Eye (tissue), 1 donor: ENCODE data around the gene MTFR1L.
"Not testable (repeated sequence)": the region's sequence is repeated elsewhere in the genome, so short reads cannot be mapped to it uniquely, and the experiment has no call there.

ENCODE experiments used
- DNase-seq: peaks from one replicate; pipeline ENCODE4 v3.0.0-alpha.2; 2015

MTFR1L gene

DNA sequence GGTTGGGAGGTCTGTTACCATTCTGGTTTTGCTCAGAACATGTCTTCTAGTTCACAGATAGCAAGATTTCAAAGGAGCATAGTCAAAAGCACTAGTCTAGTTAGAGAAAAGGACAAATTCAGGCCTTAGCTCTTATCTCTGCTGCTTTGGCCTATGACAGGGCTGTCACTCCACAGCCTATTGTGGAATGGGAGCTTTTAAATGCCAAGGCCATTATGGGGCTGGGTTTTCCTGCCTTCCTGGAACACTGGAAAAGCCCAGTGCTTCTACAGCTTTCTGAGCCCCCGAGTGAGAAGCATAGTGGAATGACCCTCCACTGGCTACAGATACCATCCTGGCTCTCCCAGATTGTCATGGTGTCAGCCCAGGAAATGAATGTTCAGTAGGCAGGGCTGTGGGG, 9.3 kb downstream of the MTFR1L start:
- DNase-seq: no peak

DNA sequence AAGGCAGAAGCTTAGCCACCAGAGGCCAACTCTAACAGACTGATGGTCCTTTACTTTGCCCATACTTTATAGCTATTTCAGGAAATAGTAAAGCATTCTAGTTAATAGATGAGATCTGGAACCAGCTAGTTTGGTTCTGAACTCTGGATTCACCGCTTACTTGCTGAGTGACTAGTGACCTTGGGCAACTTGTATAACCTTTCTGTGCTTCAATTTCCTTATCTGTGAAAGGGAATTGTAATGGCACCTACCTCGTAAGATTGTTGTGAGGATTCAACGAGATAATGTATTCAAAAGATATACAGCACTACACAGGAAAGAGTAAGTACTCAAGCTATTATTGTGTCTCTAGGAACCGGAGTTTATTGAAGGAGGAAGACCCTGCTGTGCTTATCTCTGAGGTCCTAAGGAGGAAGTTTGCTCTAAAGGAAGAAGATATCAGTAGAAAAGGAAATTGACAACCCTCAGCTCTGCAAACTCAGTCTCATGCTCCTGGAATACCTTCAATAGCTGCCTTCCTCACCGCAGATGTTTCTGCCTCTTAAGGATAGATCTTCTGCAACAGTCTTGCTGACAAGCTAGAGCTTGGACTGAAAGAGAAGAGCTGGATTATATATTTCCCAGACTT, 11.9 kb downstream of the MTFR1L start:
- no peak for DNase-seq

DNA sequence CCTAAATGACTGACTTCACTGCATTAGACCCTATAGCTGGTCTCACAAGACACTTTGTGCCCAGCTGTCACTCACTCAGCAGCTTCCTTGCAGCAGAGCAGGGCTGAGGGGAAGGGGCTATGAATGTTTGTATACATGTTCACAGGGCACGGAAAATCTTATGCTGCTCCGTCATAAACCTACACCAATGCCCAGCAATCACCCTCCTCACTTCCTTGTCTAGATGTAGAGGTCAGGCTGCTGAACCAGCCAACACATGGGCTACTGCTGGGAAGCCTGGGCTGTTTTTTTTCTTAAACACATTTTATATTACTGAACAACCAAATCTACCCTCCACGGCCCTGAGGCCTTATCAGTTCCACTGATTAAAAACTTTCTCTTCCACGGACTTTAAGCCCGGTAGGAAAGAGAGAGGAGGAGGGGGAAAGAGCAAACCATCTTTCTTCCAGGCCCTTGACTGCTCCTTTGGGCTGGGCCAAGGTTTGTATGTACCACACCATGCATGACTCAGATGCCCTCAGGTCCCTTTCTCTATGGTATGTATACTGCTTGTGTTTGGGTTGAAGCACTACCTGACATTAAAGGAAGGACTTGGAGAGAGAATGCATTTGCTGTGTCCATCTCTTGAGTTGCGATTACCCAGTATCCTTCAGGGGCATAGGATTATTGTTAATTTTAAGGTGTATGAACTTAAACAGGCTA, 12.7 kb downstream of the MTFR1L start:
- DNase-seq: no peak

DNA sequence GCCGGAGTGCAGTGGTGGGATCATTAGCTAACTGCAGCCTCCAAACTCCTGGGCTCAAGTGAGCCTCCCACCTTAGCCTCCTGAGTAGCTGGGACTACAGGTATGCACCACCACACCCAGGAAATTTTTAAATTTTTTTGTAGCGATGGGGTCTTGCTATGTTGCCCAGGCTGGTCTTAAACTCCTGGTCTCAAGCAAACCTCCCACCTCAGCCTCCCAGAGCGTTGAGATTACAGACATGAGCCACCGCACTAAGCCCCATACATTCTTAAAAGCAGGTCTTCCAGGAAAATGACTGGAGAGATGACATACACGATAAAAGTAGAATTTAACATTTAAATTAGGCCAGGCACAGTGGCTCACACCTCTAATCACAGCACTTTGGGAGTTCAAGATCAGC, 13.4 kb downstream of the MTFR1L start:
- no peak for DNase-seq

DNA sequence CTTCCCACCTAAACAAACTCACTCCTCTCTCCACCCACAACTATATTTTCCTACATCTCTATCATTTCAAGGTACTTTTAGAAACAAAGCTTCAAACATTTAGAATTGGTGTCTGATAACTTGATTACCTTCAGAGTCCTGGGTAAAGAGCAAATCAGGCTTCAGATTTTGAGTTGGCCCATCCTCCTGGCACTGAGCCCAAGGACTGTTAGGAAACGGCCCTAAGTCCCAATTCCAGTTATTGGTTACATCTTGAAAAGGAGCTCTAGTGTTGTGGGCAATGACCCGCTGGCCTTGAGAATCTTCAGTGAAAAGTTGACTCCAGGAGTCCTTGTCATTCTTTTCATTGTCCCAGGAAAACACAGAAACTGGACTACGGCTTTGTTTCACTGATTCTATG, 15.1 kb downstream of the MTFR1L start:
- no peak for DNase-seq

DNA sequence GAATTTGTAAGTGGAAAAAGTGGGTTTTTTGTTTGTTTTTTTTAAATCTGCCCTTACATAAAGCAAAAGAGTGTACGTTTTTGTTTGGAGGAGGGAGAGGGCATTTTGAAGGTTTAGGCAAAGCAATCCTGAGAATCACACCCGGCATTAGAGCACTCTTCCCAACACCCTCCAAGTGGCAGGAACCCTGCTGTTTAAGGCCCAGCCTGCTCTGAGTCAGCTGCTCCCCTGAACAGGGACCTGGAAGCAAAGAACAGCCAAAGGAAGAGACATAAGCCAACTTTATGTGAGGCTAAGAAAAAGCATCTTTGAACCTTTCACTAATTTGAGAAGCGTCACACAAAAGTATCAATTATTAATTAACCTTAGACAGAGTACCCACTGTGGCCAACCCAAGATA, 16.9 kb downstream of the MTFR1L start:
- no peak for DNase-seq

DNA sequence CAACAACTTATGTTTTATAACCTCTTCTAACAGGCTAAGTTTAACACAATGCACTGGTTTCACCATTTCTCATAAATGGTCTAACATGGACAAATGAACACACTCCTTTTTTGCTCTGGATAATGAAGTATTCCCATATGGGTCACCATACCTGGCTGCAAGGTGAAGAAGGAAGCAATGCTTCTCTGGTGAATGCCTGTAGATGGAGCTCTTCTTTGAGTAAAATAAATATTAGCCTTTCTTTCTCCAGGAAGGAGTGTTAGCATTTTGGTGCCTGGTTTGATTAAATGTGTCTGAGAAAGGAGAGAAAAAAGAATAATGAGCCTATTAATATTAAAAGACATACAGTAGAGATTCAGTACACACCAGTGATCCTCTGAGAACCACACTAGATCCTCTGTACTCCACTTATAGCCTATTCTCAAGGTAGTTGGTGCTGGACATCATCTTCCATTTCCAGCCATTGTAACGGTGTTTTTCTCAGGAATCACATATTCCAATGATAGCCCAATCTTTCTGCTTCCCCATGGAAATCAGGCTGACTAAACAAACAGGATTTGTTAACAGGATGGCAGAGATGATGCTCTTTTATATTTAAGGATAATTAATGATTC, 17.6 kb downstream of the MTFR1L start:
- no peak for DNase-seq

DNA sequence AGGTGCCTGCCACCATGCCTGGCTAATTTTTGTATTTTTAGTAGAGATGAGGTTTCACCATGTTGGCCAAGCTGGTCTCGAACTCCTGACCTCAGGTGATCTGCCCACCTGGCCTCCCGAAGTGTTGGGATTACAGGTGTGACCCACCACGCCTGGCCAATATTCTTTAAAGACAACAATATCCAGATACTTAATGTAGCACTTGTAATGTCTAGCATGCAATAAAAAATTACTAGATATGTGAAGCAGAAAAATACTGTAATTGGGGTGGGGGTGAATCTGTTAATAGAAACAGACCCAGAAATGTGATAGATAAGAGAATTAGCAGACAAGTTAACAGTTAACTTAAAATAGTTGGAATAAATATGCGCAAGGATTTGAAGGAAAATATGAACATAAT, 20.1 kb downstream of the MTFR1L start:
- DNase-seq: not testable (repeated sequence)

DNA sequence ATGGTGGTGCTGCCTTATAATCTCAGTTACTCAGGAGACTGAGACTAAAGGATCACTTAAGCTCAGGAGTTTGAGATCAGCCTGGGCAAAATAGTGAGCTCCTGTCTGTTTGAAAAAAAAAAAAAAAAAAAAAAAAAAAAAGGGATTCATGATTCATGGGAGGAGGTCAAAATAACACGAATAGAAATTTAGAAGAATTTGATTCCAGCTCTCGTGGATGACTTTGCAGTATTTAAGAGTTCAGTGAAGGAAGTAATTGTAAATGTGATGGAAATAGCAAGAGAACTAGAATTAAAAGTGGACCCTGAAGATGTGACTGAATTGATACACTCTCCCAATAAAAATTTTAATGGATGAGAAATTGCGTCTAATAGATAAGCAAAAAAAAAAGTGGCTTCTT, 23.7 kb downstream of the MTFR1L start:
- DNase-seq: no peak

DNA sequence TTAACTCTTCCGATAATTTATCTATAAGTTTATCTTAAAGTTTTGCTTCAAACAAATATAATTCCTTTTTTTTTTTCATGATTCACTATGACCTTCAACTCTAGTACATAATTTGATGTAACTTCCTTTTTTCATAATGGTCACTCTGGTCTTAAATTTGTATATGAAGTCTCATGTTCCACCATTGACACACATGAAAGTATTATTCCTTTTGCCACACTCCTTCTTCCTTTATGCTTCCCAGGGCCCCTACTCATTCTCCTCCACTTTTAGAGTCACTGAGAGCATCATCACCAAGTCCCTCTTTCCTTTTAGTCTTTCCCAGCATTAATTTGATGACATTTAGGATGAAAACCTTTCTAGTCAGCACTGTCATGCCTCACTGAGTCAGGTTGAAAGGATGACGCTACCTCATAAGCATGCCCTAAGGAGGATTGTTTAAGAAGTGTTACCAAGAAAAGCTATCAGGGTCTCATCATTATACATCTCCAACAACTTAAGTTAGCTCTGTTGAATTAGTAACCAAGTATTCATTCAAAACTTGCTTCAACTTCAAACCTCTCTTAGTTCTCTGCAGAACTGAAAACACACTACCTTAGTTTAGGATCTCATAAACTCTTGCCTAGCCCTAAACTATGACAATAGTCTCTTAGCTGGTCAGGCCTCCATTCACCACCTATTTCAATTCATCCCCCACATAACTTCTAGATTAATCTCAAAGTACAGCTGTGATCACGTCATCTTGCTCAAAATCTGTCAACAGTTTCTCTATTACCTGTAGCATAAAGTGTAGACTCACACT, 25.0 kb downstream of the MTFR1L start:
- no peak for DNase-seq

DNA sequence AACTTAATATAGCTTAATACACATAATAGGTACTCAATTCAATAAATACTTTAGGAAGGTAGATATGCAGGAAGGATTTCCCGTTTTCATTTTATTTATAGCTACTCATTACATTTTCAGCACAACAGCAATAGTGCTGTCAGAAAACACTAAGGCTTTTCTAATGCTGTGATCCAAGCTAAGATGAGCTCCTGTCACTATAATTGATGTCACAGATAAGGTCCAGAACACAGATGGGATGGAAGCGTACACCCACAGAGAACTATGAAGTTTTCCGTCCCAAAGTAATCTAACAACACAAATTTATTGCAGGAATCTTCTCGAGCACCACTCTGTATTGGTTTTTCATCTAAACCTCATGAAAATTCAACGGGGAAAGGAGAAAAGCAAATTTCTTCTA, 25.9 kb downstream of the MTFR1L start:
- no peak for DNase-seq

DNA sequence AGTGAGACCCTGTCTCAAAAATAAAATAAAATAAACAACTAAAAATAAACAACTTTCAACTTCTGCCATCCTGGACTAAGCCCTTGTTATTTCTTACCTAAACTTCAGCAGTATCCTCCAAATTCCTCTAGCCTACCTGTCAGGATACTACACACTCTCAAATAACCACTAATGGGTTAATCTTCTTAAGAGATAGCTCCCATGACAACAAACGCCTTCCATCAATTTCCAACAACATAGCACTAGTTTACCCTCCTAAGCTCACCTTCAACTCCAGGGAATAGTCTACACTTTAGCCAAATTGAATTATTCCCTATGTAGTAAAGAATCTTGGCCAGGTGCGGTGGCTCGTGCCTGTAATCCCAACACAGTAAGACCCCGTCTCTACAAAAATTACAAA, 28.2 kb downstream of the MTFR1L start:
- DNase-seq: no peak

DNA sequence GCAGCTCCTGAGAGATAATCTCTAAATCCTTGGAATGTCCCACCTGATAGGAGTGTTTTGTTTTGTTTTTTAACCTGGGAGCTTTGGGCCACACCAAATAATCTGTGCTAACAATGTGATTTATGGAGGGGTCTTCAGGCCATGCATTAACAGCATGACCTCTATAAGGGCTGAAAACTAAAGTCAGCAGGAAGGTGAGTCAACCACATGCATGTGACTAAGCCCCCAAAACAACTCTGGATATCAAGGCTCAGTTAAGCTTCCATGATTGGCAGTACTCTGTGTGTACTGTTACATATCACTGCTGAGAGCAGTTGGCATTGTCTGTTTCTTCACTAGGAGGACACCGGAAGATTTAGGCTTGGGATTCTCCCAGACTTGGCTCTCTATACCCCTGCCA, 28.8 kb downstream of the MTFR1L start:
- no peak for DNase-seq

DNA sequence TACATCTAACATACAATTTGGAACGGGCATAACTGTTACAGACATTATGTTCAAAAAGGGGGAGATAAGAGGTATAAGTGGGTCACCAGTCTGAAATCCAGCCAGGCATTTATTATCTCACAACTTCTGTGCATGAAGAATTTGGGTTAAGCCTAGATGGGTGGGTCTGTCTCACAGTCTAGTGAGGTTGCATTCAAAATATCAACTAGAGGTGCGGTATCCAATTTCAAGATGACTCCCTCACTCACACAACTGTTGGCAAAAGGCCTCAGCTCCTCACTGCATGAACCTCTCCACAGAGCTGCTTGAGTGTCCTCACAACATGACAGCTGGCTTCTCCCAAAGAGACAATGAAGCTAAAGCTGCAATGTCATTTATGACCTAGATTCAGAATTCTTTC, 34.8 kb downstream of the MTFR1L start:
- no peak for DNase-seq

DNA sequence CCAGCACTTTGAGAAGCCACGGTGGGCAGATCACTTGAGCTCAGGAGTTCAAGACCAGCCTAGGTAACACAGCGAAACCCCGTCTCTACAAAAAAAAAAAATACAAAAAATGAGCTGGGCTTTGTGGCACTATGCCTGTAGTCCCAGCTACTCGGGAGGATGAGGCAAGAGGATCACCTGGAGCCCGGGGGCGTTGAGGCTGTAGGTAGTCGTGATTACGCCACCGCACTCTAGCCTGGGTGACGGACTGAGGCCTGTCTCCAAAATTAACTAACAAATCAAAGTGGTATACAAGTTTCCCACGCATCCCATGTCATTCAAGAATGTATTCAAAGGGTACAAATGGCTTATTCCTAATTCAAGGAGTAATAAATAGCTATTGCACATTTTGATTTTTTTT, 37.1 kb downstream of the MTFR1L start:
- DNase-seq: no peak

DNA sequence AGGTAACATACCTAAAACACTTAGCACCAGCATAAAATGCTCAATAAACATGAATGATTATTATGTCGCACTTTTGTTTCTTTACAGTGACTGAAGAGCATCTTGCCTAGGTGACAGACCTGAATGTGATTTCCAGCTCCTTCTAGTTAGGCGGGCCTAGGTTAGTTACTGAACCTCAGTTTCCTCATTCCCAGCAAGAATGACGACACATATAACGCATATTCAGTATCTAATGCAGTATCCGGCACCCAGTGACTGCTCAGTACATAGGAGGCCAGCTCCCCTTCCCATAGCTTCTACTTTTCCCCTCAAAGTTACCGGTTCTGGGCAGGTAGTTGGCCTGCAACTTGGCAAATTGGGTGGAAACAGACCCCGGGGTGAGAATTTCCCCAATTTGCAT, 38.7 kb downstream of the MTFR1L start:
- no peak for DNase-seq

DNA sequence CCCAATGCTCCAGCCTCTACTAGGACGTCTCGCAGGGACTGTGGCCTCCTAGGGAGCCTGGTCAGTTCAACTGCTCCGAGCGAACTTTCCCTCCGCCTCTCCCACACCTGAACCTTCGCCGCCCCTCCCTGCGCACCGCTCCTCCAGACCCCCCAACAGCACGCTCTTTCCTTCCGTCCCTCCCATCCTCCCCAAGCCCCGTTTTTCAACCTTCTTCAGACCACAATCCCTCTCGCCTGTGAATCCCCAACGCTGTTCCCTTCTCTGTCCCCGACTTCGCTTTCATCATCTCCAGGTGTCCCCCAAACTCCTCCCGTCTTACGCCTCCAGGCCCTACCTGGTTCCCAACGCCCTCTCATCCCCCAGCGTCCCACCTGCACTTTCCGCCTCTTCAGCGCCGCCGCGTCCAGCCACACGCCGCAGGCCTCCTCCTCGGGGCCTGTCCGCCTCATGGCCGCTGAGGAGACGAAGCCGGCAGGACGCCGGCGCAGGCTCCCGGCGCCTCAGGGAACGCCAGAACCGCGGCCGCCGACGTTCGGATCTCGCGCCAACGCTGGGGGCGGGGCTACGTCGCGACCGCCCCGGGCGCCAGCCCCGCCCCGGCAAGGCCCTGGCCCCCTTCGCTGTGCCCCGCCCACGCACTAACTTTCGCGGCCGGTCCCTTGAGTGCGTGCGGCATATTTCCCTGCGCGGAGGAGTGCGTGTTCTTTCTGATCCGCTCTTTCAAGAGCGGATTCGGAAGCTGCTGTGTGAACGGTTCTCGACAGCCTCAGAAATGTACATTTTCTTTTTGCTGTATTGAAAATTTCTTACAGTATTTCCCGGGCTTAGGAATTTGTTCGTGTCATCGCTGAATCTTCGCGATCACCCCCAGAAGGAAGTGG, 39.4 kb downstream of the MTFR1L start, which contains the start of gene AUNIP:
TSS of gene AUNIP (minus strand) at position 552 of the 884 bp plus-strand sequence. CDS start at position 452, 100 bp downstream.
- DNase-seq: peak; percentile 92

DNA sequence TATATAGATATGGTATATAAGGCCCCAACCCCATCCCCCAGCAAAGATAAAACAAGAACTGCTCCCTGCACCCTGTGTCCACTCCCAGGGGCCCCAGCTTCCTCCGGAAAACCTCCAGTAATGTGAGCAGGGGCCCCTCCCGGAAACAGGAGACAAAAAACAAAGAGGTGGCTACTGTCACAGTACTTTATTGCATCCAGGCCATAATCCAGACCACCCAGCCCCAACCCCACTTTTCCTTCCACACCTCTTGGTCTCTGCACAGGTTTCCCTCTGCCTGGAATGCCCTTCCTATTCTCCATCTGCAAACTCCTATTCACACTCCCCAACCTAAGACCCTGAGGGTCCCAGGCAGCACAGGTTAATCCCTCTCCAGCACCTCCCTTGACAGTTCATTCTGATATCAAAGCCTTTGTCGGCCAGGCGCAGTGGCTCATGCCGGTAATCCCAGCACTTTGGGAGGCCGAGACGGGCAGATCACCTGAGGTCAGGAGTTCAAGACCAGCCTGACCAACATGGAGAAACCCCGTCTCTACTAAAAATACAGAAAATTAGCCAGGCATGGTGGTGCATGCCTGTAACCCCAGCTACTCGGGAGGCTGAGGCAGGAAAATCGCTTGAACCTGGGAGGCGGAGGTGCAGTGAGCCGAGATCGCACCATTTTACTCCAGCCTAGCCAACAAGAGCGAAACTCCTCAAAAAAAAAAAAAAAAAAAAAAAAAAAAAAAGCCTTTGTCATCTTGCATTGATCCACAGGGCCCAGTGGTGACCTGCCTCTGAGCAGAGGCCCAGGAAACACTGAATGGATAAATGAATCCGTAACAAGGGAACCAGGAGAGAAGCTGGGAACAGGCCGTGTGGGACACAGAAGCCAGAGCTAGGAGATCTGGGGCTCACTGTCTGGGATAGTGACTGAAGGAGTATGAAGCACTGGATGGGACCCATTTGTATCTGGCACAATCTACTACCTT, 41.8 kb downstream of the MTFR1L start:
- DNase-seq: no peak

DNA sequence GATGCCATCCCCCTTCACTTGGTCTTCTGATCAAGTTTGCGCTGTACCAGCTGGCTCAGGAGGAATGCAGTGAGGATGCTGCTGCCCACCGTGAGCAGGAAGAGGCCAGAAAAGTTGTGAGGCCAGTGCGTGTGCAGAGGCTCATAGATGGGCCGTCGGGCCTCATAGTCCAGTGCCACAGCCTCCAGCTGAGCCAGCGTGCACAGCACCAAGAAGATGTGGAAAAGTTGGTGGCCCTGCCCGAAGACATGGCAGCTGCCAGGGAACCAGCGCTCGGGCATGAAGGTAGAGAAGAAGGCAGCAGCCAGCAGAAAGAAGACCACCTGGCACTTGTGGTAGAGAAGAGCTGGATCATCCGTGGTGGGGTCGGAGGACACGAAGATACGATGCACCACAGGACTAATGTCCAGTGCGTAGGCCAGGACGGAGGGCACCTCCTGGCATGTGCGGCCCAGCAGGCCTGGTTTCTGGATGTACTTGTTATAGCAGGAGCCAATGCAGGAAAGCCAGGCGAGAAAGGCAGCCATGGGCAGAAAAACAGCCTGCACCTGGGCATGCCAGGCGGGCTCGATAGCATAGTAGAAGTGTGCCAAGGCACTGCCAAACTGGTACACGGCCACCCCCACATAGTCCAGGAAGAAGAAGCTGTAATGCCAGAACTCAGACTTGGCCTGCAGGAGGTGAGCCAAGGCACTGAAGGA, 43.2 kb downstream of the MTFR1L start:
- no peak for DNase-seq

DNA sequence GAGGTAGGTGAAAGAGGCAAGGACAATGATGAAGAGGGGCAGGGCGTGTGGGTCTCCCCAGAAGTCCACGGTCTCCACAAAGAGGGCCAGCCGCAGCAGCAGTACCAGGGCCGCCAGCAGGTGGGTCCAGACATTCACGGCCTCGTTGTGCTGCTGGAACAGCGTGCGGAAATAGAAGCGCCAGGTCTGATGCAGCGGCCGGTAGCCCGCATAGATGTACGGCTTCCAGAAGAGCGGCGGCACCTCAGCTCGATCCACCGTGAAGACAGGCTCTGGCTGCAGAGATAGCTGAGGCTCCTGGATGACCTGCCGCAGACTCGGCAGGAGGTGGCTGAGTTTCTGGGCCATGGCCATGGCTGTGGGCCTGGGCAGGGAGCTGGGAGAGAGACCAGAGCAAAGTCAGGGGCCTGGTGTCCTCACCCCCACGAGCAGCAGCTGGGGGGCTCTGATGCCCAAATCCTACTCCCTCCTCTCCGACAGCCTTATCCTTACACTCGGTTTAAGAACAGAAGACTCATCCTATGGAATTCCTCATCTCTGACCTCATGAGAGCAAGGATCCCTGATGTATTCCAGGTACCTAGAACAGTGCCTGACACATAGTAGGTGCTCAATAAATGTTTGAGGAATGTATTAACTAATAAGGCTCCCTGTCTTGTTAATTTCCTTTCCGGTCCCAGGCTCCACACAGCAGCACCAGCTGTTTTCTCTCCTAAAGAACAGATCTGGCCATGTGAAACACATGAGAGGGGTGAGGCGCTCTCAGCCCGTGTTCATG, 43.9 kb downstream of the MTFR1L start:
- DNase-seq: no peak
